Measurements from ENCODE around the gene JADE2. TPM values are rescaled to one million over a fixed set of nuclear protein-coding genes. Genes with fewer than 3 reads are reported as not detected.

The JADE2 gene
- total RNA-seq, 4 donors from 2014 or later, result 18.3 to 87.4 (median 48.2) TPM

- TF ChIP-seq CTCF (IDR thresholded peaks at IDR 0.05; ENCODE audit: low read depth), result no peak
These were observed 2.5 kb downstream of the JADE2 start for GRCh38 chr5:134527961-134528424.

GRCh38 chr5:134528556-134528955 lies 3.1 kb downstream of the JADE2 start:
- TF ChIP-seq CTCF (IDR thresholded peaks at IDR 0.05; ENCODE audit: low read depth), result no peak

GRCh38 chr5:134529460-134529859 lies 4.0 kb downstream of the JADE2 start:
- no peak for TF ChIP-seq CTCF (IDR thresholded peaks at IDR 0.05; ENCODE audit: low read depth)

- TF ChIP-seq CTCF (IDR thresholded peaks at IDR 0.05; ENCODE audit: low read depth), result no peak
These were observed 5.0 kb downstream of the JADE2 start for GRCh38 chr5:134530301-134531077.

- no peak for TF ChIP-seq CTCF (IDR thresholded peaks at IDR 0.05; ENCODE audit: low read depth)
These were observed 7.8 kb downstream of the JADE2 start for GRCh38 chr5:134533115-134533815.

- no peak for TF ChIP-seq CTCF (IDR thresholded peaks at IDR 0.05; ENCODE audit: low read depth)
These were observed 8.7 kb downstream of the JADE2 start for GRCh38 chr5:134534058-134534725.

GRCh38 chr5:134534726-134535110 lies 9.2 kb downstream of the JADE2 start:
- no peak for TF ChIP-seq CTCF (IDR thresholded peaks at IDR 0.05; ENCODE audit: low read depth)

All from subcutaneous adipose tissue (tissue), 4 donors.